ENCODE results near the gene CFAP410. TPM values are rescaled to one million over a fixed set of nuclear protein-coding genes. Genes with fewer than 3 reads are reported as not detected.

CFAP410 gene
- total RNA-seq, 1 donor from 2014 or later: 3.6 TPM

DNA sequence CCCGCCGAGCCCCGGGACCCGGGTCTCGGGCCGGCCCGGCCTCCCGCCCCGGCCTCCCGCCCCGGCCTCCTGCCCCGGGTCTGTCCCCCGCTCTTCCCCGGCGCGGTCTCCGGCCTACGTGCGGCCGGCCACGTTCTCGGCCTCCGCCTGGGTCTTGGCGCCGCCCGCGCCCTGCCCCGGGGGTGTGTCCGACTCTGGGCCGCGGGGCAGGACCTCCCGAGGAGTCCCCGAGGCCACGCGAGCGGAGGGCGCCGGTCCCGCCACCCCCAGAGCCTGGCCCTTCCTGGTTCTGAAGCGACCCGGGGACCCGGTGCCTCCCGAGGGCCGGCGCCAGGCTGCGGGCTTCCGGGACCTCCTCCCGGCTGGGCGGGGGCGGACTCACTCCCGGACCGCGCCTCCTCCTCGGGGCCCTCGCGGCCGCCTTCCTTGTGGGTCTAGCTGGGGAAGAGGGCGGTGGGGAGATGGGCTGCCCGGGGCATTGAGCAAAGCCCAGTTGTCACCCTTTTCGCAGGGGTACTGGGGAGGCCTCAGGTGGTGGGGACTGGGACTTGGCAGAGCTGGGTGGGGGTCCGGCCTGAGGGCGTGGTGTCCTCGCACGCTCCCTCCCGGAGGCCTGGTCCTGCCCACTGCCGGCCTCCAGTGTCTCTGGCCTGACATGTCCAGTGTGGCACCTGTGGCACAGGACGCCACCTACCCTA is 38.8 kb downstream of the CFAP410 start:
- DNase-seq (ENCODE audit: low read depth in 2 of 2): peak in 1 of 2 donors; percentile 60

DNA sequence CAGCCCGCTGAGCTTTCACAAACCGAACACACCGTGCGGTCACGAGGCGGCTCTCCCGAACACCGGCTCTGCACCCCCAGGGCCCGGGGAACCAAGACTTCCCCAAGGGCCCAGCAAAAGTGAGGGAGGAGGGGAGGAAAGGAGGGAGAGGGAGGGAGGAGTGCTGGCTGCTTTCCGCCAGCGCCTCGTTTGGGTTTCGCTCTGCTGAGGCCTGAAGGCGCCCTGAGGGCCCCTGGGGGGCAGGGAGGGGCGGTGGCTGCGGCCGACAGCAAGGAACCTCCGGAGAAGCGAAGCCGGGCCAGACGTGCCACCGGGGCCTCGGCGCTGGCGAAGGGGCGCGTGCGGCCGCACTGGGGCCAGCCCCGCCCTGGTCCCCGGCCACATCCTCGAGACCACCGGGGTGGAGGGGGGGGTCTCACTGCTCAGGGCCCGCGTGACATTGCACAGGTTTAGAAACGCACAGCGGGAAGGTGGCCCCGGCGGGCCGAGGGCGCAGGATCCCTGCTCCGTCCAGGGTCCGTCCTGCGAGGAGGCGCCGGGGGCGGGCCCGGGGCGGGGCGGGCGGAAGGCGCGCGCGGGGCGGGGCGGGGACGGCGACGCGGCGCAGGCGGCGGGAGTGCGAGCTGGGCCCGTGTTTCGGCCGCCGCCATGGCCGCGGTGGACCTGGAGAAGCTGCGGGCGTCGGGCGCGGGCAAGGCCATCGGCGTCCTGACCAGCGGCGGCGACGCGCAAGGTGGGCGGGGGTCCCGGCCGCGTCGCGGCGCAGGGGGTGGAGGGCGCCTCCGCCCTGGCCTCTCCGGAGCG is 39.5 kb downstream of the CFAP410 start, which contains the start of gene PFKL:
Gene PFKL, plus strand, starts transcription at position 596 of the 804 bp plus-strand sequence. Its CDS starts 53 bp downstream, at position 649.
- peak in 1 of 2 donors; percentile 41 for DNase-seq (ENCODE audit: low read depth in 2 of 2)

DNA sequence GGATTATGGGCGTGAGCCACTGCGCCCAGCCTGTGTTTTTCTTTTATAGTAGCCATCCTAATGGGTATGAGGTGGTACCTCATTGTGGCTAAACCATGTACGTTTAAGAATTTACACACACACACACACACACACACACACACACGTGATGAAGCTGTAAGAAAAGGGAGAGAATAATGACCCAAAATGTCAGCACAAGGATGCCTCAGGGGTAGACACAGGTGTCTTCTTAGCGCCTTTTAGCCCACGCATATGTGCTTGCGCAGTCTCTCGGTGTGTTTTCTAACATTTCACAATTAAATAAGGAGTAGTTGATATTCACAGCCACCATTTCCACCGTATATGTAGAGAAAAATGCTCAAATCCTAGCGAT is 40.1 kb downstream of the CFAP410 start:
- DNase-seq (ENCODE audit: low read depth in 2 of 2): no peak

DNA sequence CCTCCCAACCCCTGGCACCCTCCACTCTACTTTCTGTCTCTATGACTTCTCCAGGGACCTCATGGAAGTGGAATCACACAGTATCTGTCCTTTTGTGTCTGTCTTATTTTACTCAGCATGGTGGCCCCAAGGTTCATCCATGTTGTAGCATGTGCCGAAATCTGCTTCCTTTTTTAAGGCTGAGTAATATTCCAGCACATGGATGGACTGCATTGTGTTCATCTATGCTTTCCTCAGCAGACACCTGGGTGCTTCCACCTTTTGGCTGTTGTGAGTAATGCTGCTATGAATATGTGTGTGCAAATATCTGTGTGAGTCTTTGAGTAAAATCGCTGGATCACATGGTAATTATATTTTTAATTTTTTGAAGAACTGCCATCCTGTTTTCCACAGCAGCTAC is 40.9 kb downstream of the CFAP410 start:
- peak in 1 of 2 donors; percentile 25 for DNase-seq (ENCODE audit: low read depth in 2 of 2)

DNA sequence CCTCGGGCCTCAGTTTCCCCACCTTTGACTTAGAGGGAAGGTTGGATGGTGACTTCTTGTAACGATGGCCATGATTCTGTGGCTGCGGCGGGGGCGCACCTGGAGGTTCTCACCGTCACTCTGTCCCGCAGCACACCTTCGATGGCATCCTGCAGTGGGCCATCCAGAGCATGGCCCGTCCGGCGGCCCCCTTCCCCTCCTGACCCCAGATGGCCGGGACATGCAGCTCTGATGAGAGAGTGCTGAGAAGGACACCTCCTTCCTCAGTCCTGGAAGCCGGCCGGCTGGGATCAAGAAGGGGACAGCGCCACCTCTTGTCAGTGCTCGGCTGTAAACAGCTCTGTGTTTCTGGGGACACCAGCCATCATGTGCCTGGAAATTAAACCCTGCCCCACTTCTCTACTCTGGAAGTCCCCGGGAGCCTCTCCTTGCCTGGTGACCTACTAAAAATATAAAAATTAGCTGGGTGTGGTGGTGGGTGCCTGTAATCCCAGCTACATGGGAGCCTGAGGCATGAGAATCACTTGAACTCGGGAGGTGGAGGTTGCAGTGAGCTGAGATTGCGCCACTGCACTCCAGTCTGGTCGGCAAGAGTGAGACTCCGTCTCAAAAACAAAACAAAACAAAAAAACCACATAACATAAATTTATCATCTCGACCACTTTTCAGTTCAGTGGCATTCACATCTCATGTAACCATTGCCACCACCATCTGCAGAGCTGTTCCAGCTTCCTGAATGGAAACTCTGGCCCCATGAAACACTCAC is 41.5 kb downstream of the CFAP410 start:
- DNase-seq (ENCODE audit: low read depth in 2 of 2): peak; percentile 60 to 86

DNA sequence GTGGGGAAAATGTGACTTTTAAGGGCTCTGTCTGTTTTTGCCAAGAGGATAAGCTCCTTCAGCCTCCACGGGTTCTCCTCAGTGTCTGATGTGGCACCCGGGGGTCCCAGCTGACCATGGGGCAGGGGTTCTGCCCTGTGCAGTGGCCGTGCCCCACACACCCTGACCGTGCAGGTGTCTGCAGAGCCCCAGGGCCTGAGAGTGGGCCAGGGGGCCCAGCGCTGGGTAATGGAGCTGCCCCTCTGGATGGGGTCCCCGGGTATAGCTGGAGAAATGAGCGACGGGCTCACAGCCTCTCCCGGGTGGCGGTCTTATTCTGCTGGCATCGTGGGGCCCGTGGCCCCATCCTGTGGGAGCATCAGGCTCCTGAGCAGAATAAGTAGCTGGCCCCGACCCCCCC is 42.3 kb downstream of the CFAP410 start:
- DNase-seq (ENCODE audit: low read depth in 2 of 2): no peak

DNA sequence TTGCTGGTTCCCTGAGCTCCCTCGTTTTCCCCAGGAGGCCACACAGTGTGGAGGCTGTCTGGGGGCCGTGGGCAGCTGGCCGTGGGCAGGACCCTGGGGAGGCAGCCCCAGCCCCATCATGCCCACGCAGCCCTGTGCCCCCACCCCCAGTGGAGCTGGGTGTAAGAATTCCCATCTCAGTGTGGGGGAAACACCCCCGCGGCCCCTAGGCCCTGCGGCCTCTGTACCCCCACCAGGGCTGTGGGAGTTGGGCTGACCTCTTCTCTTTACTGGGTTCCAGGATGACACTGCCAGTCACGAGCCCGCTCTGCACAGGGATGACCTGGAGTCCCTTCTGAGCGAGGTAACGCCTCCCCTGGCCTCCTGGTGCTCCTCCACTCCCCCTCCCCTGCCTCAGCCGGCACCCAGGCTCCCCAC is 43.1 kb downstream of the CFAP410 start:
- DNase-seq (ENCODE audit: low read depth in 2 of 2): no peak

DNA sequence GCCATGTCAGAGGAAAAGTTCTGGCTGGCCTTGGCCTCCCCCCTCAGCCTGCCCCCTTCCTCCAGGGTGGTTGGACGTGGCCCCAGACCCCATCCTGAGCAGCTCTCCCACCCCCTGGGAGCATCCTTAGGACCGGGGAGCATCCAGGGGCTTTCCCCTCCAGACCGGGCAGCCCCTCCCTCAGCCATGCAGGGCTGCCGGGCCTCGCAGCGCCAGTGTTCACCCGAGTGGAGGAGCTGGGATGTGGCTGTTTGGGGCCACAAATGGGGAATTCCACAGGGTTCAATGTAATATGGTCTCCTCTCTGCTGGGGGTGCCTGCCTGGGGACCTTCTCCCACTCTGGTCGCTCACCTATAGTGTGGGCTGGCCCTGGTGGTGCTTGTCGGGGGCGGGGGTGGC is 43.5 kb downstream of the CFAP410 start:
- DNase-seq (ENCODE audit: low read depth in 2 of 2): no peak

DNA sequence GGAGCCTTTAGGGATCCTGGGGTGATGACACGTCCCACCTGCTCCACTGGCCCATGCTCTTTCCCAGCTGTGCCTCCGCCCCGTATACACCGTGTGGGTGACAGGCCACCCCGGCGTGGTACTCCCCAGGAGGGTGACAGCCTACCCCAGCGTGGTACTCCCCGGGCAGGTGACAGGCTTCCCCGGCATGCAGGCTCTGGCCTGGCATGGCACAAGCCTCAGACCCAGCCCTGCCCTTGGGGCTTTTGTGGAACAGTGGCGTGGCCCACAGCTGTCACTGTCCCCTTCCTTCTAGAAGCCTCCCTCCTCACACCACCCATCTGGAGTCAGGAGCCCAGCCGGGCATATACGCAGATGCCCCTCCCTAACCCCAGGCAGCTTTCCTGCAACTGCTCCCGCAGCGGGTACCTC is 44.0 kb downstream of the CFAP410 start:
- no peak for DNase-seq (ENCODE audit: low read depth in 2 of 2)

DNA sequence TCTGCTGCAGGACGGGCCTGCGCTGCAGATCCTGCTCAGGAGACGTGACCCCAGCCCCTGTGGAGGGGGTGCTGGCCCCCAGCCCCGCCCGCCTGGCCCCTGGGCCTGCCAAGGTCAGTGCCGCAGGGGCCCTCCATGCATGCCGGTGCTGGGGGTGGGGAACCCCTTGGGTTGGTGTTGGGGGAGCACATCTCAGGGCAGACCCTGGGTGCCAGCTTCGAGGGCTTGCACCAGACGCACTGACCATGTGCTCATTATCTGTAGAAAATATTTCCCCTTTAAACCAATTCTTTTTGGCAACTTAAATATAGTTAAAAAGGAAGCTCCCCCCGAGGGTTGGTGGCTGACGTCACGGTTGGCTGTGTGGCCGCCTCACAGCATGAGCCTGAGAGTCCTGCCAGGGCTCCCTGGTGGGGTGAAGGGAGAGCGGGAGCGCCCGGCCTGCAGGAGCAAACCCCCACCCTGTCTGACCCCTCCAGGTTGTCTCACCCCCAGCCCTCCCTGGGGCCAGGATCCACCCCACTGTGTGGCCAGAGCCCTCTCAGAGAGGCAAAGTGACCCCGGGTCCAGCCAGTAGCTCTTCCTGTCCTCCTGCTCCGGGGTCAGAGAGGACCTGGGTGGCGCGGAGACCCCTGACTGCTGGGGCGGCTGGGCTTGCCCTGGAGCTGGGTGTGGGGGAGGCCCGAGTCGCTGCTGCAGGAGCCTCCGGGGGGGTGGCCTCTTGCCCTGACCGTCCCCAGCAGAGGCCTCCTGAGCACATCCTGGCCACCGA is 44.6 kb downstream of the CFAP410 start:
- no peak for DNase-seq (ENCODE audit: low read depth in 2 of 2)

DNA sequence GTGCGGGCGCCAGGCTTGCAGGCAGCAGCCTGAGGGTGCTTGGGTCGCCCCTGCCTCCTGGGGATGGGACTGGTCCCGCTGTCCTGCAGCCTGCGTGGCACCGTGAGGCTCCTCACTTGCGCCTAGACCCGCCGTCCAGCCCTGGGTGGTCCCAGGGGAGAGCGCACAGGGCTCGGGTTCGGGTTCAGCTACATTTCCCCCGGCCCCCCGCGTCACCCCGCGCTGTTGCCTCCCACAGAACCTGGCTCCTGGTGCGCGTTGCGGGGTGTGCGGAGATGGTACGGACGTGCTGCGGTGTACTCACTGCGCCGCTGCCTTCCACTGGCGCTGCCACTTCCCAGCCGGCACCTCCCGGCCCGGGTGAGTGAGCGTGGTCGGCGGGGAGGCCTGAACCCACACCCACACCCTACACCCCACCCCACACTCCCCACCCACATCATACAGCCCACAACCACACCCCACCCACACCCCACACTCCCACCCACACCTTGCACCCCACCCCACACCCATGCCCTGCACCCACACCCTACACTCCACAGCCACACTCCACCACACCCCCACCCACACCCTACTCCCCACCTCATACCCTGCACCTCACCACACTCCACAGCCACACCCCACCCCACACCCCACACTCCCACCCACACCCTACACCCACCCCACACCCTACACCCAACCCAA is 45.5 kb downstream of the CFAP410 start:
- DNase-seq (ENCODE audit: low read depth in 2 of 2): no peak

DNA sequence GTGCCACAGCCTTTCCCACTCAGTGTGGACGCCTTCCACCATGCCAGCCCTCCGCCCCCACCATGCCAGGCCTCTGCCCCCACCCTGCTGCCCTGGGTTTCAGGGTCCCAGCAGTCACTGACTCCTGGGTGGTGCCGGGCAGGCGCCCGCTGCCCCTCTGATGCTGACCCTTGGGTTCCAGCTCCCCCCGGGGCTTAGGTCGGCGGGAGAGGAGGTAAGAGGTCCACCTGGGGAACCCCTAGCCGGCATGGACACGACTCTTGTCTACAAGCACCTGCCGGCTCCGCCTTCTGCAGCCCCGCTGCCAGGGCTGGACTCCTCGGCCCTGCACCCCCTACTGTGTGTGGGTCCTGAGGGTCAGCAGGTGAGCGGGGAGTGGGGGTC is 46.4 kb downstream of the CFAP410 start:
- no peak for DNase-seq (ENCODE audit: low read depth in 2 of 2)

DNA sequence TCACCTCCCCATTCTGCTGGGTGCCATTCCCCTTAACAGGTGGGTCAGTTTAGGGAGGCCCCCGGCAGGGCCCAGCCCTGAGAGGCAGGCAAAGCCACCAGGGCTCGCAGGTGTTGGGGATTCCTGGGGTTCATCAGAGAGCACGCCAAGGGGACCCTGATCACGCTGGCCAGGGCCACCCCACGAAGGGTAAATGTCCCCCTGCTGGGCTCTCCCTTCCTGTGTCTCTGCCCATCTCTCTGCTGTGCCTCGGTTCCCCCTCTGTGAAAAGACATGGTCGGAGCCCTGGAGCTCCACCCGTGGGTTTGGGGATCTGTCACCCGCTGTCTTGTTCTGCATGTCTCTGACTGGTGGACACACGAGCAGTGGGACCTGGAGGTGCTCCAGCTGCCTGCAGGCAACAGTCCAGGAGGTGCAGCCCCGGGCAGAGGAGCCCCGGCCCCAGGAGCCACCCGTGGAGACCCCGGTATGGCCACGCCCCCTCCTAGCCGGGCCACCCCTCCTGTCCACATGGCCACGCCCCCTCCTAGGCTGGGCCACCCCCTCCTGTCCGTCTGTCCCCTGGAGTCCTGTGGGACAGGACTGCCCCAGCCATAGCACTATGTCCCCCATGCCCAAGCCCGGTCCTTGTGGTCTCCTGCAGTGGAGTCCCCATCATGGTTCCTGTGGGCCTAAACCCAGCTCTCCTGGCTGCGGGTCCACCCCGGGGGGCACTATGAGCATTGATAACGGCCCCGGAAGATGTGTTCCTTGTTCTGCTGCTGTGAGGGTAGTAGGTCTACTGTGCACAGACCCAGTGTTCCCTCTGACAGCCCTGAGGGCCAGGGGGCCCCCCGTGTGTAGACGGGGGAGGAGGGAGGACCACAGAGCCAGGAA is 47.0 kb downstream of the CFAP410 start:
- no peak for DNase-seq (ENCODE audit: low read depth in 2 of 2)

DNA sequence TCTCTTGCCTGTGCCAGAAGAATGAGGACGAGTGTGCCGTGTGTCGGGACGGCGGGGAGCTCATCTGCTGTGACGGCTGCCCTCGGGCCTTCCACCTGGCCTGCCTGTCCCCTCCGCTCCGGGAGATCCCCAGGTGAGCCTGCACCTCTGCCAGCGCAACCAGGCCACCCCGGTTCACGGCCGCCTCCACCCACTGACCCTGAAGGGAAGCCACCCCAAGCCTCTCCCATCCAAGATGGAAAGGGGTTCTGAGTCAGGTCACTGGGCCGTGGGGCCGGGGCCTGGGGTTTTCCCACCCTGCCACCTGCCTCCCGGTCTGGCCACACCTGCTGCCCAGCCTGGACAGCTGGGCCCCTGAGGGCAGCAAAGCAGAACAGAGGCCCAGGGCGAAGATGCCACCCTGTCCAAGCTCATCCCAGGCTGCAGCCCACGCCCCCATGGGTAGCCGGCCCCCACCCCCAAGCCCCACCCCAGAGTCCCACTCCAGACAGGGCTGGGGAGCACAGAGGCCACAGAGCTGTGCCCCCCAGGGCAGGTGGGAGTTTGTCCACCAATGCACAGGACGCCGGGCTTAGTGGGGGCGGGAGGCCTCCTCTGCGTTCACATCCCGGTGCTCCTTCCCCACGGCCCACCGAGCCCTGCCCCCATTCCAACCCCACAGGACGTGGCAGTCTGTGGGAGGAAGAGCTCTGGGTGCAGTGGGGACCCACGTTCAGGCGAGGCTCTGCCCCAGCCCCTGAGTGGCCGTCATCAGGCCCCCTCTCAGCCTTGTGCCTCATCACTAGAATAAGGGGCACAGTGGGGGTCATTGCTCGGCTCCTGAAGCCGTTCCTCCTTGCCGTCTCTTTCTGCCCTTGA is 47.9 kb downstream of the CFAP410 start:
- DNase-seq (ENCODE audit: low read depth in 2 of 2): no peak

DNA sequence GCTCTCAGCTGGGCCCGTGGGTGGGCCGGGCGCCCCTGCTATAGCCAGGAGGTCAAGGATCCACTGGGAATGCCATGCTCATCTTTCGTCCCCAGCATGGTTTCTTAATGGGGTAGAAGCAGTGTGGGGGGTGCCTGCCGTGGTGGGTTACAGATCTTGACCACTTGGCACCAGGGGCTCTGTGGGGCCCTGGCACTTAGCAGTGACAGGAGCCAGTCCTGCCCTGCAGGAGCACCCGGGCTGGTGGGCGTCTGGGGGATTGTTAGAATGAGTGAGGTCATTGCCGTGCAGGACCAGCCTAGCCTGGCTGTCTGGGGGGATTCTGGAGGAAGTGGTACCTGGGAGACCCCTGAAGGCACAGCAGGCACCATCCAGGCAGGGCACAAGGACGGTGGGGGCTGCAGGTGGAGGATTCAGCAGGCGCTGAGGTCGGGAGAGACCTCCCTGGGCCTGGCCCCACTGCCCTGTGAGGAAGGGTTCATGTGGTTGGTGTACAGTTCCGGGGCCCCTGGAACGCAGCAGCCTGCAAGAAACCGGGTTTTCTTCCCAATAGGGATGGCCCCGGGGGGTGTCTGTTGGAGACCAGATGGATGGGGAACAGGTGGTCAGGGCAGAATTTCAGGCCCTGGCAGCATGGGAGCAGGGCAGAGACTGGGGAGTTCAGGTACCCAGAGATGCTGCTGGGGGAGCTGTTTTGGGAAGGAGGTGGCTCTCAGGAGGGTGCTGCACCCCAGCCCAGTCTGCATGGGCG is 48.7 kb downstream of the CFAP410 start:
- DNase-seq (ENCODE audit: low read depth in 2 of 2): no peak

DNA sequence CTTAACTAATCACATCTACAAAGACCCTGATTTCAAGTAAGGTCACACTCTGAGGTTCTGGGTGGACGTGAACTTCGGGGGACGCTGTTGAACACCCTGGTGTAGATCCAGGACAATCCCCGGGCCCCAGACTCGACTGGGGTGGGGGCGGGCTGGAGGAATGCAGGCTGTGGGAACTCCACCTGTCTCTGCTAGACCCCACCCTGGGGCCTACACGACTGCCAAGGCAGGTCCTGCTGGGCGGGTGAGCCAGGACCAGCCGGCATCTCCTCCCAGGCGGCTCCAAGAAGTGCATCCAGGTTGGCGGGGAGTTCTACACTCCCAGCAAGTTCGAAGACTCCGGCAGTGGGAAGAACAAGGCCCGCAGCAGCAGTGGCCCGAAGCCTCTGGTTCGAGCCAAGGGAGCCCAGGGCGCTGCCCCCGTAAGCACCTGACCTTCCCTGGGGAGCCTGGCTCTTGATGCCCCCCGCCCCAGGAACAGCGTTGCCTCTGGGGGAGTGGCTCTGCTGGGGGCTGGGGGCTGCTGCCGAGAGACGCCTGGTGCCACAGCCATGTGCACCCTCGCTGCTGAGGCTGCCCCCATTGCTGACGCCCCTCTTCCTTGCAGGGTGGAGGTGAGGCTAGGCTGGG is 49.7 kb downstream of the CFAP410 start:
- no peak for DNase-seq (ENCODE audit: low read depth in 2 of 2)

DNA sequence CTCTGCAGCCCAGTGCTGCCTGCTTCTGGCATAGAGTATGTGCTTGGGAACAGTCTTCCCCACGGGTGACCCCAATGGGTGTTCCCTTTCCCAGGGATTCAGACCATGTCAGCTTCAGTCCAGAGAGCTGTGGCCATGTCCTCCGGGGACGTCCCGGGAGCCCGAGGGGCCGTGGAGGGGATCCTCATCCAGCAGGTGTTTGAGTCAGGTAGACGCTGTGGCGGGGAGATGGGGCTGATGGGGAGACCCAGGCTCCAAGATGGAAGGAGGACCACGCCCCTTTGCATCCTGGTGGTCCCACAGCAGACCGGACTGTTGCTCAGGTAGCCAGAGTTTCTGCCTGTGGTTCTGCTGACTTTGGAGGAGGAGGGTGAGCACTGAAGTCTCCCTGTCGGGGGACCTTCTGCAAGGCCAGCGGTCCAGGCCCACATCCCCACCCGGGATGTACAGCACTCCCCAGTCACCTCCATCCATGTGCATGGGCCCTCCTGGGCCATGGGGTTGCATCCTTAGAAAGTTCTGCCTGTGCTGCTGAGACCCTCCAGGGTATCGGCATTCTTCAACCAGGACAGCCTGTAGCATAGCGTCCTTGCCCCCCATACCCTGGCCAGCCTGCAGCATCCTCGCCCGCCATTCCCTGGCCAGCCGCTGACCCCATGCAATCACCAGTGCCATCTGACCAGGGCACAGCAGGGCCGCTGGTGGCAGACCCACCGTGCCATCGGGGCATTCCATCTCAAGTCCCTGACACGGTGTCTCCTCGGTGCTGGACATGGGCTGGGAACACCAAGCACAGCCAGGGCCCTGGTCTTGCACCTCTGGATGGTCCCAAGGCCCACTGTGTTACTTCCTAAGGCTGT is 50.7 kb downstream of the CFAP410 start:
- DNase-seq (ENCODE audit: low read depth in 2 of 2): no peak

All from dermis microvascular lymphatic vessel endothelial cell (primary cell).